ENCODE measurements around the gene LCE1E.

Gene LCE1E

DNA sequence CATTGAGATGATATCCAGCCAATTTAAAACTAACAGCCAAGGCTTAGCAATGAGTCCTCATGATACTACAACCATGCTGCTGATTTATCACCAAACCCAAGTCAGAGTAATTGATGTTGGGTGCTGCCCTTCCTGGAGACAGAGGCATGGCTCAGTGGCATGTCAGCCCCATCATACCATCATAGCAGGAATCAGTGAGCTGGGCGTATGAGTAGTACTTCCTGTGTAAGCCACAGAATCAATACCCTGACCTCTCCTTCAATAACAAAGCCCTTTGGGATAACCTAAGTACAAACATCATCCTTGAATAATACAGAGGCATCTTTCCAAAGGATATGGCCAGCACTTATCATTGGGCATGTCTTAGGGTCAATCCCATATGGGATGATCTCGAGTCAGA lies 3.0 kb upstream of the LCE1E start:
- DNase-seq: no peak

DNA sequence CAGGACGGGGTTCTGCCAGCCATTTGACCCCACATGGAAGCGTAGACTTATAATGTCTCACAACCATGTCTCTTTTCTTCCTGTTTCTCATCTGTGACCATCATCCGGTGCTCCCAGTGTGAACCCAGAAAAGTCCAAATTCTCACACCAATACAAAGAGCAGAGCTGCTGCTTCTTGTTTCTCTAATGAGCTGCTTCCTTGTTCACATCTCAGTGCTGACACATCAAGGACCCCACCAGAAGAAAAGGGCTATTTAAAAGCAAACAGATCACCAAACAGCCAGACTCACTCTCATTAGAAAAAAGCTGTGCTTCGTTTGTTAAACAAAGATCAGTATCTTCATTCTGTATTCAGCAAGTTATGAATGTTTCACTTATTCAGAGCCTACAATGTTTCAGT lies 9.6 kb downstream of the LCE1E start:
- DNase-seq: no peak

DNA sequence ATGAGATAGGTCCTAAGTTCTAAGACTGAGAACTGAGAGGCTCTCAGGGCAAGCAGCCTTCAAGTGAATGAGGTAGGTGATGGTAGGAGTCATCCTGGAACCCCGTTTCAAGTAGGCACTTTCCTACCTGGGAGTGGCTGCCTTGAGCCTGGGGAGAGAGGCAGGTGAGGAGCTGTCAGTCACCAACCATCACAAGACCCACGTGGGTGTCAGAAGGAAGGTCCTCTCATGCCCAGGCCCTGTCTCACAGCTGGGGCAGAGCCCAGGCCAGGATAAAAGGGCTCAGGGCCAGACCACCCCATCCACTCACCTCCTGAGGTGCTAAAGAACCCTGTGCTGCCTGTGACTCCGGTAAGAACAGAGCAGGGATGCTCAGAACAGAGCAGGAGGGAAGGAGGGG lies 10.4 kb downstream of the LCE1E start, which contains the start of gene LCE1D:
Gene LCE1D (plus strand): TSS at position 301 of the 400 bp plus-strand sequence. CDS start 1,074 bp downstream, outside the sequence.
- no peak for DNase-seq

- no peak for DNase-seq
Observed at GRCh38 chr1:152801333-152801732, 15.3 kb downstream of the LCE1E start.

GRCh38 chr1:152806576-152806975 lies 20.5 kb downstream of the LCE1E start, which contains the start of gene LCE1C:
Gene LCE1C, minus strand, starts transcription at chr1:152806651. Its CDS starts 1,173 bp downstream, at chr1:152805478.
- DNase-seq: no peak

DNA sequence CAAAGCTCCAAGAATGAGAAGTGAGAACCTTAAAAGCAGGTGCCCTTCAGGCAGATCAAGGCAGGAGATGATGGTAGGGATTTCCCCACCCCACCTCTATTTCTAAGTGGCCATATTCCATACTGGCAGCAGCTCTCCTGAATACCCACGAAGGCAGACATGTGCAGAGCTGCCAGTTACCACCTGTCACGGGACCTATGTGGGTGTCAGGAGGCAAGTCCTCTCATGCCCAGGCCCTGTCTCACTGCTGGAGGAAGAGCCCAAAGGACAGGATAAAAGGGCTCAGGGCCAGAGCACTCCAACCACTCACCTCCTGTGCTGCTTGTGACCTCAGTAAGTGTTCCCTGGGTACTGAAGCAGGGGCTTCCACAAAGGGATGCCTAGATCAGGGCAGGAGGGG lies 25.0 kb downstream of the LCE1E start:
- no peak for DNase-seq

GRCh38 chr1:152811671-152812070 lies 25.6 kb downstream of the LCE1E start, which contains the start of gene LCE1B:
Gene LCE1B, plus strand, starts transcription at chr1:152811971. Its CDS starts 476 bp downstream, at chr1:152812447.
- DNase-seq: no peak

GRCh38 chr1:152817309-152817708 lies 31.3 kb downstream of the LCE1E start:
- DNase-seq: no peak

DNA sequence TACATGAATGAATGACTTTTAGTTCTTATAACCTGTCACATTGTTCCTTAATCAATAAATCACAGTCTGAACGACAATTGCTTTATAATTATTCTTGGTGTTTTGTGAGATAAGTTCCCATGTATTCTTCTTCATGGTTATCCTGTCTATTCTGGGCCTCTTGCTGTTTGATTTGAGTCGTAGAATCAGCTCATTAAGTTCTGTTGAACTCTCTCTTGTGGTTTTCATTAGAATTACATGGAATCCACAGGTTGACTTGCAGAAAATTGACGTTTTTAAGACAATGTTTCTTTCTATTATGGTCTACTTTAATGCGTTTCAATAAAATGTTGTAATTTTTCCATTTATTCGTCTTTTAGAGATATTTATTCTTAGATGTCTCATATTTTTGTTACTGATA lies 37.2 kb downstream of the LCE1E start:
- no peak for DNase-seq

DNA sequence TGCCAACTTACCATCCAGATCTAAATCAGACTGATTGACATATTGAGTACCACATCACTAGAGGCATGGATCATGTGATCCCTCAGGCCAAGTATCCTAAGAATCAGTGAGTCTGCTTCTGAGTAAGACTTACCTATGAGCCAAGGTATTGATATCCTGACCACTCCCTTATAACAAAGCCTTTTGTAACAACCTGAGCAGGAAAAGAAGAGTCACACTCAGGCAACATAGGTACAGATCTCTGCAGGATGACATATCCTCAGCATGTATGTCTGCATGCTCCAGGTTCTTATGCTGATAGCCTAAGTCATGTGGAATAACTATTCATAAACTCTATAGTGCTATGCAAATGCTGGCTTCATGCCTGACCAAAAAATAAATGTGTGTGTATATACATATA lies 38.9 kb downstream of the LCE1E start:
- DNase-seq: no peak

DNA sequence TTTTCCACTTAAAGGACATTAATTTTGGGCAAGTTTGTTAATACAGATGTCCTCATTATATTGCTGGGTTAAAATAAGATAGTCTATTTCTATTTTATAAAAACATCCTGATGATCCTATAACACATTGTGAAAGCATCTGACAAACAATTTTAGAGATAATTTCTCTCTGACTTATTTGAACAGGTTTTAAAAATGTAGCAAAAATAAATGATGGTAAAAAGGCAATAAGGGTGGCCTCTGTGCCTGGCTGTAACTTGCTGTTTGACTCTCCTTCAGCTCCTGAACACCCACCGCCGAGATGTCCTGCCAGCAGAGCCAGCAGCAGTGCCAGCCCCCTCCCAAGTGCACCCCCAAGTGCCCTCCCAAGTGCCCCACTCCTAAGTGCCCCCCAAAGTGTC lies 41.1 kb downstream of the LCE1E start, which contains the start of gene LCE1A:
Gene LCE1A (plus strand): TSS at position 301 of the 400 bp plus-strand sequence. CDS start 0 bp downstream, at position 301.
- DNase-seq: no peak

GRCh38 chr1:152836870-152837269 lies 50.8 kb downstream of the LCE1E start:
- DNase-seq: no peak

Data from stimulated activated CD4-positive, alpha-beta T cell treated with anti-CD3 and anti-CD28 coated beads, Interleukin-4, amount 100 ng/mL, for 1 hour (primary cell).